ENCODE data around the gene NTN4.

- TF ChIP-seq POLR2AphosphoS5 (IDR thresholded peaks at IDR 0.05) = no peak
- TF ChIP-seq POLR2A (IDR thresholded peaks at IDR 0.05) = no peak
- no peak for TF ChIP-seq CTCF (IDR thresholded peaks at IDR 0.05)
- no peak for TF ChIP-seq EP300 (IDR thresholded peaks at IDR 0.05)
These were observed 138.9 kb downstream of the NTN4 start for GRCh38 chr12:95651681-95652080.
